Erythroblast (primary cell): ENCODE data around the gene DIO3.

Experiments
- GATA1 ChIP-seq: IDR thresholded peaks from 2 replicates; pipeline ENCODE4 v1.6.1; 2011; ENCODE audit warnings: low read depth, mild to moderate bottlenecking, control low read depth, low read length, moderate library complexity
- POLR2A ChIP-seq: IDR thresholded peaks from 2 replicates; pipeline ENCODE4 v1.6.1; 2011; ENCODE audit warnings: mild to moderate bottlenecking, low read length

DNA sequence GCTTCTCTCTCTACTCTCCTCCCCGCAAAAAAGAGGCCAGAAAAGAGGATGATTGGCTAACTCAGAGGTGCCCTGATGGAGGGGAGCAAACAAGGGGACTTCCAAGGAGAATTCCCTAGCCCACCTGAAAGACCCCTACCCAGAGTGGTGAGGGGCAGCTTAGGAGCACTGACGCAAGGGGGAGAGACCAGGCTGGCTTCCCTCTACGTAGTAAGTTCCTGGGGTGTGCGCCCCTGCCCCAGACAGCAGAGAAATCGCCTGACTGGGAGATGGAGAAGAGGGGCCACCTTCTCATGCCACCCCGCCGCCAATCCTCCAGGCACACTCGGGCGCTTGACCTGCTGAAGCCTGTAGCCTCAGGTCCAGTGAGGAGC lies 2.1 kb upstream of the DIO3 start:
- TF ChIP-seq POLR2A (no peak), GATA1 (no peak)
